OCI-LY7 (cell line): ENCODE data around the gene ATXN1. TPM values are rescaled to one million over a fixed set of nuclear protein-coding genes. Genes with fewer than 3 reads are reported as not detected.

Experiments
- BruUV-seq: library from RNA; stranded (reverse); fragments of 400-500 nt; replicated peaks from 2 replicates; lab custom pipeline; 2021; lab: Mats Ljungman, UMichigan
- CTCF ChIA-PET: fragments of 300-600 bp; sonication (Branson Sonifier 250); formaldehyde crosslinking; loops from one replicate; lab custom pipeline; 2022; ENCODE audit warnings: antibody characterized with exemption; ENCODE audit not compliant: unreplicated experiment; lab: Charles Lee
- POLR2A ChIA-PET: fragments of 300-600 bp; sonication (Branson Sonifier 250); formaldehyde crosslinking; loops from one replicate; lab custom pipeline; 2022; ENCODE audit warnings: antibody characterized with exemption; lab: Charles Lee
- DNase-seq: peaks from one replicate; pipeline ENCODE4 v3.0.0-alpha.2; 2015; ENCODE audit warnings: low spot score
- H2AFZ ChIP-seq: fragments of 200-600 bp; sonication (generic), shearing (Covaris generic); 2 replicates; pipeline ENCODE4 v1.6.1; 2014; ENCODE audit warnings: mild to moderate bottlenecking, antibody characterized with exemption, low read length, moderate library complexity
- H3K27ac ChIP-seq: fragments of 200-600 bp; sonication (generic); 2 replicates; pipeline ENCODE4 v1.5.1; 2014; ENCODE audit warnings: mixed run types, low read depth, mild to moderate bottlenecking, moderate library complexity, low read length, inconsistent platforms; ENCODE audit not compliant: poor library complexity, severe bottlenecking
- H3K36me3 ChIP-seq: fragments of 200-600 bp; sonication (generic); 2 replicates; pipeline ENCODE4 v1.6.1; 2014; ENCODE audit warnings: mild to moderate bottlenecking, antibody characterized with exemption, low read length, moderate library complexity, mixed read lengths; ENCODE audit not compliant: insufficient read depth
- H3K4me1 ChIP-seq: fragments of 200-600 bp; sonication (generic); 2 replicates; pipeline ENCODE4 v1.5.1; 2014; ENCODE audit warnings: mild to moderate bottlenecking, low read length; ENCODE audit not compliant: insufficient read depth, poor library complexity, severe bottlenecking
- H3K4me2 ChIP-seq: fragments of 200-600 bp; sonication (generic); 2 replicates; pipeline ENCODE4 v1.6.1; 2014; ENCODE audit warnings: mild to moderate bottlenecking, low read length
- H3K4me3 ChIP-seq: fragments of 200-600 bp; sonication (generic); 2 replicates; pipeline ENCODE4 v1.5.1; 2014; ENCODE audit warnings: mild to moderate bottlenecking, low read depth, low read length; ENCODE audit not compliant: poor library complexity, severe bottlenecking
- H3K79me2 ChIP-seq: fragments of 200-600 bp; sonication (generic); 2 replicates; pipeline ENCODE4 v1.6.1; 2016; ENCODE audit warnings: low read depth, mild to moderate bottlenecking, low read length, moderate library complexity, mixed read lengths; ENCODE audit not compliant: insufficient read depth
- H3K9me2 ChIP-seq: fragments of 200-600 bp; sonication (generic); 2 replicates; pipeline ENCODE4 v1.6.1; 2016; ENCODE audit warnings: mild to moderate bottlenecking, low read length, mixed read lengths; ENCODE audit not compliant: insufficient read depth
- H3K9me3 ChIP-seq: fragments of 200-600 bp; sonication (generic); 2 replicates; pipeline ENCODE4 v1.6.1; 2014; ENCODE audit warnings: mild to moderate bottlenecking, mixed run types, low read length, mixed read lengths
- H4K20me1 ChIP-seq: fragments of 200-600 bp; sonication (generic); 2 replicates; pipeline ENCODE4 v1.6.1; 2014; ENCODE audit warnings: mild to moderate bottlenecking, antibody characterized with exemption, low read length, moderate library complexity, mixed read lengths; ENCODE audit not compliant: insufficient read depth
- EZH2phosphoT487 ChIP-seq: fragments of 200-600 bp; sonication (generic); IDR thresholded peaks from 2 replicates; pipeline ENCODE4 v1.6.1; 2018; ENCODE audit warnings: low read depth, borderline replicate concordance, mild to moderate bottlenecking, mixed run types, antibody characterized with exemption, low read length, moderate library complexity, mixed read lengths
- intact Hi-C: fragments of 100-400 bp; cut with micrococcal nuclease; formaldehyde crosslinking; loops from one replicate; pipeline ENCODE4 v1.10.0; 2022; ENCODE audit not compliant: unreplicated experiment
- total RNA-seq, 2 experiments: library from RNA; depleted of rRNA in 1 of 2; stranded (reverse); fragments of >200 nt in 1 of 2; shearing (Covaris generic) in 1 of 2; gene quantifications; 2 replicates each; pipeline ENCODE4 v1.2.3, GENCODE V29; 2014 to 2022
- TF ChIP-seq, protein P1 (sequence below): fragments of 200-600 bp; sonication (generic); conservative IDR thresholded peaks from 2 replicates; pipeline ENCODE4 v1.5.1; 2014; ENCODE audit warnings: mild to moderate bottlenecking, antibody characterized with exemption, low read length, moderate library complexity, mixed read lengths

The ATXN1 gene
- total RNA-seq, 2 experiments from 2014 or later = not detected

DNA sequence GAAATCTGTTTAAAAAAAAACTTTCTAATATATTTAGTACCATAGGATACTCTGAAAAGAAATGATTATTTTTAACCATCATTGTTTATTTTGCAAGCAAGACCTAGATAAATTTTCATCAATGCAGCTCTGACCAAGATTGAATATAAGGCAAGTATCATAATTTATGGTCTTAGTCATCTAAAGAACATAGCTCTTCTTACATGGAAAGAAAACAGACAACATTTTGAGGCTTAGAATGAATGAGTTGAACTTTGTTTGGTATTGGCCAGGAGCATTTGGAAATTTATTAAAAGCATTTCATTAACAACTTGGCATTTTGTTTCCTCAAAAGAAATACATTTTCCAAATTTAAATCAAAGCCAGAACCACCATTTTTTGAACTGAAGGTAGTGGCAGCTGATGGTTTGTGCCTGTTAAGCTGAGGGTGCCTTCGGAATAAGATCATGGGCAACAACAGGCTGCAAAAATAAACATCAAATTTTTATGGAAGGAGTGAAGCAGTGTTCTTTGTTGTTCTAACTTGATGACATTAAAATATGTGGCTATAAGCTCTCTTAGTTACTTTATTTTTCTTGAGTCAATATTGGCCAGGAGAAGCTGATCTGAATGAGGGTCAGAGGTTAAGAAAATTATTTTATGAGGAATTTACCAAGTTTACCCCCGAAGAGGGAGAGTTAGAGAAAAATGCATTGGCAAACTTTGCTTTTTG is 6.7 kb upstream of the ATXN1 start:
- Histone ChIP-seq H3K4me3 (no peak overlapping the region), H3K4me1 (no peaks in the 10 kb centered on the region), H3K9me3 (no peaks in the 10 kb centered on the region), H2AFZ (no peak overlapping the region), H3K9me2 (no peaks in the 10 kb centered on the region), H3K27ac (no peak overlapping the region), H3K79me2 (no peaks in the 10 kb centered on the region), H3K4me2 (no peak overlapping the region), H4K20me1 (no peaks in the 10 kb centered on the region), H3K36me3 (no peaks in the 10 kb centered on the region)
- intact Hi-C loops = loop anchor here (10.0 kb wide), 1 partner anchor 163 kb away; no protein-coding TSS in a partner anchor
- ChIA-PET POLR2A (interaction anchor here (0.6 to 1.3 kb wide), 2 partner anchors 10 to 237 kb away, joined by 4 to 7 read pairs; no protein-coding TSS in a partner anchor), CTCF (no interaction called here)
- TF ChIP-seq, protein P1, sequence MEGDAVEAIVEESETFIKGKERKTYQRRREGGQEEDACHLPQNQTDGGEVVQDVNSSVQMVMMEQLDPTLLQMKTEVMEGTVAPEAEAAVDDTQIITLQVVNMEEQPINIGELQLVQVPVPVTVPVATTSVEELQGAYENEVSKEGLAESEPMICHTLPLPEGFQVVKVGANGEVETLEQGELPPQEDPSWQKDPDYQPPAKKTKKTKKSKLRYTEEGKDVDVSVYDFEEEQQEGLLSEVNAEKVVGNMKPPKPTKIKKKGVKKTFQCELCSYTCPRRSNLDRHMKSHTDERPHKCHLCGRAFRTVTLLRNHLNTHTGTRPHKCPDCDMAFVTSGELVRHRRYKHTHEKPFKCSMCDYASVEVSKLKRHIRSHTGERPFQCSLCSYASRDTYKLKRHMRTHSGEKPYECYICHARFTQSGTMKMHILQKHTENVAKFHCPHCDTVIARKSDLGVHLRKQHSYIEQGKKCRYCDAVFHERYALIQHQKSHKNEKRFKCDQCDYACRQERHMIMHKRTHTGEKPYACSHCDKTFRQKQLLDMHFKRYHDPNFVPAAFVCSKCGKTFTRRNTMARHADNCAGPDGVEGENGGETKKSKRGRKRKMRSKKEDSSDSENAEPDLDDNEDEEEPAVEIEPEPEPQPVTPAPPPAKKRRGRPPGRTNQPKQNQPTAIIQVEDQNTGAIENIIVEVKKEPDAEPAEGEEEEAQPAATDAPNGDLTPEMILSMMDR = no peak
- no peak for TF ChIP-seq EZH2phosphoT487
- DNase-seq = no peak
- no TSS peak for BruUV-seq

DNA sequence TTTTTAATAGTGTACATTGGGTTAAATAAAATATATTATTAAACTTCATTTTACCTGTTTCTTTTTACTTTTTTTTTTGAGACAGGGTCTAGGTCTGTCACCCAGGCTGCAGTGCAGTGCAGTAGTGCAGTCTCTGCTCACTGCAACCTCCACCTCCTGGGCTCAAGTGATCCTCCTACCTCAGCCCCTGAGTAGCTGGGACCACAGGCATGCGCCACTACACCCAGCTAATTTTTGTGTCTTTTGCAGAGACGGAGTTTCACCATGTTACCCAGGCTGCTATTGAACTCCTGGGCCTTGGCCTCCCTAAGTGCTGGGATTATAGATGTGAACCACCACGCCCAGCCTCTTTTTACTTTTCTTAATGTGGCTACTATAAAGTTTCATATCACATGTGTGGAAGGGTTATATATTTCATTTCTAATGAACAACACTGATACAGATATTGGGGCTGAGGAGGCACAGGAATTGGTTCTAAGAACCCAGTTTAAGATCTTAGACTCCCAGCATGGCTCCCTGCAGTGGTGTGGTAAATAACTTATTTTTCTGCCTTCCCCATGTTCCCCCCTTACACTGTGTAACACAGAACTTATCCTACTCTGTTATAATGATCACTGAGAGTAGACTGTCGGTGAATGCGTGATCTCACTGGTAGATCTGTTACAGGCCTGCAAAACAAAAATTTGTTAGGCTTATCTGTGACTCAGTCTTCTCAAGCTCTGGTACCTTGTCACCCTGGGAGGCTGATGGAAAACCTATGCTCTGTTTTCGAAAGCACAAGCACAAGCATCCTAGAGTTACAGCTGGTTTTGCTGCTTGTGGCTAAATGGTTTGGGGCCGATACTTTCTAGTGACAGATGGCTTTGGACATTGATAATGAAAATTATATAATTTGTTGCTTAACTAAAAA is 5.8 kb upstream of the ATXN1 start:
- Histone ChIP-seq H2AFZ (no peak overlapping the region), H3K4me3 (no peak overlapping the region), H4K20me1 (no peaks in the 10 kb centered on the region), H3K36me3 (no peaks in the 10 kb centered on the region), H3K4me2 (no peak overlapping the region), H3K79me2 (no peaks in the 10 kb centered on the region), H3K9me3 (no peaks in the 10 kb centered on the region), H3K27ac (no peak overlapping the region), H3K9me2 (no peaks in the 10 kb centered on the region), H3K4me1 (no peaks in the 10 kb centered on the region)
- no TSS peak for BruUV-seq
- TF ChIP-seq EZH2phosphoT487 = no peak
- TF ChIP-seq, protein P1 = no peak
- POLR2A ChIA-PET = interaction anchor here (1.3 kb wide), 1 partner anchor 9 kb away, joined by 4 read pairs; no protein-coding TSS in a partner anchor
- no peak for DNase-seq
- CTCF ChIA-PET = no interaction called here
- intact Hi-C loops = loop anchor here (10.0 kb wide), 1 partner anchor 162 kb away; no protein-coding TSS in a partner anchor
